Astrocyte (in vitro differentiated cells and primary cell): ENCODE results near the gene LAMA5. TPM values are rescaled to one million over a fixed set of nuclear protein-coding genes. Genes with fewer than 3 reads are reported as not detected.
A peak's percentile ranks its signal among the peaks of the same experiment; 100 is the strongest.

Source experiments
- DNase-seq: peaks from one replicate; pipeline ENCODE4 v3.0.0-alpha.2; 2010; ENCODE audit warnings: low read depth
- FAIRE-seq: peaks from 2 replicates; lab custom pipeline; 2011; peaks lifted over from hg19 to GRCh38; lab: Jason Lieb, UNC
- H2AFZ ChIP-seq: 2 replicates; pipeline ENCODE4 v1.6.0; 2012; ENCODE audit warnings: low read depth, low read length, inconsistent platforms
- H3K27ac ChIP-seq: 2 replicates; pipeline ENCODE4 v1.5.1; 2011; ENCODE audit warnings: low read depth, low read length, inconsistent platforms
- H3K27me3 ChIP-seq: 2 replicates; pipeline ENCODE4 v1.6.0; 2011; ENCODE audit warnings: low read length, inconsistent platforms; ENCODE audit not compliant: insufficient read depth
- H3K36me3 ChIP-seq: 2 replicates; pipeline ENCODE4 v1.5.1; 2011; ENCODE audit warnings: low read length, inconsistent platforms; ENCODE audit not compliant: insufficient read depth
- H3K4me1 ChIP-seq: 2 replicates; pipeline ENCODE4 v1.5.1; 2011; ENCODE audit warnings: low read length, inconsistent platforms; ENCODE audit not compliant: insufficient read depth
- H3K4me2 ChIP-seq: 2 replicates; pipeline ENCODE4 v1.6.0; 2012; ENCODE audit warnings: low read length, inconsistent platforms
- H3K4me3 ChIP-seq: 2 replicates; pipeline ENCODE4 v1.5.1; 2011; ENCODE audit warnings: low read depth, mild to moderate bottlenecking, low read length, inconsistent platforms; ENCODE audit not compliant: insufficient read depth
- H3K79me2 ChIP-seq: 2 replicates; pipeline ENCODE4 v1.6.0; 2012; ENCODE audit warnings: mild to moderate bottlenecking, low read length, inconsistent platforms; ENCODE audit not compliant: insufficient read depth
- H3K9ac ChIP-seq: 2 replicates; pipeline ENCODE4 v1.6.0; 2012; ENCODE audit warnings: mild to moderate bottlenecking, low read length, inconsistent platforms
- H3K9me3 ChIP-seq: 2 replicates; pipeline ENCODE4 v1.5.1; 2012; ENCODE audit warnings: low read depth, mild to moderate bottlenecking, low read length, inconsistent platforms; ENCODE audit not compliant: insufficient read depth
- H4K20me1 ChIP-seq: 2 replicates; pipeline ENCODE4 v1.6.0; 2012; ENCODE audit warnings: low read length, inconsistent platforms; ENCODE audit not compliant: insufficient read depth
- H3K27ac Mint-ChIP-seq: one replicate; pipeline ENCODE4 v1.8.0; 2021; ENCODE audit warnings: mild to moderate bottlenecking, mixed read lengths; ENCODE audit not compliant: unreplicated experiment
- H3K27me3 Mint-ChIP-seq: one replicate; pipeline ENCODE4 v1.8.0; 2021; ENCODE audit warnings: low read depth, mixed read lengths; ENCODE audit not compliant: unreplicated experiment
- H3K36me3 Mint-ChIP-seq: one replicate; pipeline ENCODE4 v1.8.0; 2021; ENCODE audit warnings: low read depth, mixed read lengths; ENCODE audit not compliant: unreplicated experiment
- H3K4me1 Mint-ChIP-seq: one replicate; pipeline ENCODE4 v1.8.0; 2021; ENCODE audit warnings: low read depth, mixed read lengths; ENCODE audit not compliant: unreplicated experiment
- H3K4me3 Mint-ChIP-seq: one replicate; pipeline ENCODE4 v1.8.0; 2021; ENCODE audit warnings: mild to moderate bottlenecking, moderate library complexity, mixed read lengths; ENCODE audit not compliant: unreplicated experiment
- H3K9me3 Mint-ChIP-seq: one replicate; pipeline ENCODE4 v1.8.0; 2021; ENCODE audit warnings: mild to moderate bottlenecking, mixed read lengths; ENCODE audit not compliant: unreplicated experiment
- CTCF ChIP-seq: IDR thresholded peaks from 2 replicates; pipeline ENCODE4 v1.5.1; 2011; ENCODE audit warnings: low read depth, mild to moderate bottlenecking, inconsistent platforms, low read length, moderate library complexity; ENCODE audit not compliant: insufficient read depth
- EZH2 ChIP-seq: IDR thresholded peaks from 2 replicates; pipeline ENCODE4 v1.6.1; 2012; ENCODE audit warnings: mild to moderate bottlenecking, low read length, inconsistent platforms; ENCODE audit not compliant: insufficient read depth
- total RNA-seq: library from RNA; stranded (reverse); gene quantifications from 2 replicates; pipeline ENCODE4 v1.2.1, GENCODE V29; 2021

LAMA5 gene
- total RNA-seq, 1 donor from 2014 or later: 350 TPM

- TF ChIP-seq CTCF (no peak), EZH2 (no peak)
- Mint-ChIP-seq H3K27me3 (peaks cover 9% of the 10 kb centered on the region), H3K9me3 (no peaks in the 10 kb centered on the region), H3K4me3 (peak overlapping the region; percentile 72), H3K36me3 (peaks cover 5% of the 10 kb centered on the region), H3K27ac (no peak overlapping the region), H3K4me1 (peaks cover 3% of the 10 kb centered on the region)
- FAIRE-seq (no peak), DNase-seq (no peak)
- Histone ChIP-seq H3K4me3 (peak overlapping the region; percentile 57), H3K4me2 (peak overlapping the region; percentile 96), H3K36me3 (no peaks in the 10 kb centered on the region), H3K9ac (peak overlapping the region; percentile 84), H4K20me1 (peaks cover 29% of the 10 kb centered on the region), H3K27ac (no peak overlapping the region), H3K27me3 (no peaks in the 10 kb centered on the region), H3K9me3 (no peaks in the 10 kb centered on the region), H2AFZ (no peak overlapping the region), H3K4me1 (peaks cover 8% of the 10 kb centered on the region), H3K79me2 (peaks cover 4% of the 10 kb centered on the region)
Measured at GRCh38 chr20:62406635-62407176, 39.6 kb upstream of the LAMA5 start.

- Histone ChIP-seq H3K27me3 (no peaks in the 10 kb centered on the region), H2AFZ (no peak overlapping the region), H3K4me1 (peaks cover 8% of the 10 kb centered on the region), H3K9ac (peak overlapping the region; percentile 84), H3K27ac (no peak overlapping the region), H3K9me3 (no peaks in the 10 kb centered on the region), H3K79me2 (peaks cover 4% of the 10 kb centered on the region), H3K36me3 (no peaks in the 10 kb centered on the region), H4K20me1 (peaks cover 29% of the 10 kb centered on the region), H3K4me2 (peak overlapping the region; percentile 96), H3K4me3 (peak overlapping the region; percentile 57)
- H3K27me3 Mint-ChIP-seq: peaks cover 9% of the 10 kb centered on the region
- FAIRE-seq: no peak
- DNase-seq: no peak
- H3K36me3 Mint-ChIP-seq: peaks cover 5% of the 10 kb centered on the region
- H3K4me3 Mint-ChIP-seq: peak overlapping the region; percentile 72
- H3K27ac Mint-ChIP-seq: peak overlapping the region; percentile 58
- peaks cover 3% of the 10 kb centered on the region for H3K4me1 Mint-ChIP-seq
- no peaks in the 10 kb centered on the region for H3K9me3 Mint-ChIP-seq
- TF ChIP-seq EZH2 (no peak), CTCF (no peak)
Measured at GRCh38 chr20:62405981-62406513, 38.9 kb upstream of the LAMA5 start.
